ENCODE results near the gene CASQ1.

- TF ChIP-seq ZNF543 (CRISPR knock-in tag; IDR thresholded peaks at IDR 0.05) (no peak), ZNF160 (CRISPR knock-in tag; IDR thresholded peaks at IDR 0.05) (no peak), ATF7-NPFF (CRISPR knock-in tag; IDR thresholded peaks at IDR 0.05; ENCODE audit: low read depth) (no peak), PRDM10 (CRISPR knock-in tag; IDR thresholded peaks at IDR 0.05; ENCODE audit: low read depth) (no peak), USF2 (IDR thresholded peaks at IDR 0.05; ENCODE audit: low read depth, low read length) (no peak), USF2 (CRISPR knock-in tag; IDR thresholded peaks at IDR 0.05; ENCODE audit: borderline replicate concordance) (no peak), REST (IDR thresholded peaks at IDR 0.05; ENCODE audit: borderline replicate concordance in 1 of 2, low read depth in 1 of 2, low read length in 2 of 2) (no peak), KLF16 (CRISPR knock-in tag; IDR thresholded peaks at IDR 0.05) (no peak), HNRNPL (IDR thresholded peaks at IDR 0.05; ENCODE audit: low read depth, low read length) (no peak), REPIN1 (CRISPR knock-in tag; IDR thresholded peaks at IDR 0.05; ENCODE audit: borderline replicate concordance, low read depth) (no peak), CTCF (CRISPR knock-in tag; IDR thresholded peaks at IDR 0.05) (no peak), YY1 (IDR thresholded peaks at IDR 0.05; ENCODE audit: insufficient read depth, insufficient replicate concordance, low read depth, low read length) (no peak), CEBPB (IDR thresholded peaks at IDR 0.05; ENCODE audit: borderline replicate concordance, low read depth, low read length) (no peak), POLR2AphosphoS5 (IDR thresholded peaks at IDR 0.05; ENCODE audit: low read depth, low read length) (no peak)
Observed at GRCh38 chr1:160245434-160245833, 55.1 kb downstream of the CASQ1 start.

Measured in HepG2 (cell line).